T-helper 1 cell (primary cell): Measurements from ENCODE around the gene TRIM10.
"Not testable (repeated sequence)": the region's sequence is repeated elsewhere in the genome, so short reads cannot be mapped to it uniquely, and the experiment has no call there.

Source experiments
- DNase-seq, 5 donors: peaks; one replicate each; pipeline ENCODE4 v3.0.0-alpha.2; 2012 to 2020

TRIM10 gene

DNA sequence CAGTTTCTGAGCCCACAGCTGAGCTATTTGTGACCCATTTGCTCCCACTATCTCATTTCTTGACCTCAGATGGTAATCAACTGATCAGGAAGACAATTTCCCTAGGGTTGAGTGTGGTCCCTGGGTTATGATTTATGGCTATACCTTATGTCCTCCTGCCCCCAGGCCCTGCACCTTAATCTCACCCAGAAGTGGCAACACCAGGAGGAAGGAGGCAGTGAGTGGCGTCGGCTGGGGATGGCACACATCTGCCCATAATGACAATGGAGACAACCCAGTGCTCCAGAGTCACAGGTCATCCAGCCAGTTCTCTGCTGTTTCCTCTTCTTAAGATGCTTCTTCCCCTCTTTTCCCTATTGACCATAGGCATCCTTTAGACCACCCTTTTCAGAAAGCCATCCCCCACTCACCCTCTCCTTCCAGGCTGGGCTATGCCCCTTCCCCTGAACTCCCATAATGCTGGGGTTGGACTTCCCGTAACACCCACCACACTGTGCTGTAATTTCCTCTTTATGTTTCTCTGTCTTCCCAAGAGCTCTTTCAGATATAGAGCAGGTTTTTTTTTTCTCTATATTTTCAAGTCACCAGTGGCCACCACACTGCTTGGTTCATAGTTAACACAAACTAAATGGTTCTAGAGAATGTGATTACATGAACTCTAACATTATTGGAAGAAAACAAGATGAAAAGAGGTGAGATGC lies 8.0 kb downstream of the TRIM10 start:
- no peak for DNase-seq

- DNase-seq, result no peak
These were observed 8.9 kb downstream of the TRIM10 start for GRCh38 chr6:30152016-30152673.

- no peak for DNase-seq
These were observed 9.4 kb downstream of the TRIM10 start for GRCh38 chr6:30151580-30151979.

GRCh38 chr6:30150671-30151395 lies 10.2 kb downstream of the TRIM10 start:
- DNase-seq, result no peak

GRCh38 chr6:30149858-30150550 lies 11.0 kb downstream of the TRIM10 start:
- DNase-seq, result no peak

DNA sequence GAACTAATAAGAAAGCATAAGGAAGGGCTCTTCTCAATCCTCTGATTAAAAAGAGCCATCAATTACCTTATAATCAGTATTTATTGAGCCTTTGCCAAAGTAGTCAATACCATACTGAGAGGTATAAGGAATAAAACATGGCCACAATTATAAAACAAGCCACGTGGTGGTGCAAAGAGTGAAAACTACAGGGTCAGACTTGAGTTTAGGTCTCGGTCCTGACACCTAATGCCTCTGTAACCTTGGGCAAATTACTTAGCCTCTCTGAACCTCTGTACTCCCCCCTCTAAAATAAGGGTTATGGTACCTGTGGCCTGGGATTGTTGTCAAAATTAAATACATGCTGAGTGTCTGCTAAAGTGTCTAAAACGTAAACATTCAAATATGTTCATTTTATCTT lies 11.8 kb downstream of the TRIM10 start:
- no peak for DNase-seq

DNA sequence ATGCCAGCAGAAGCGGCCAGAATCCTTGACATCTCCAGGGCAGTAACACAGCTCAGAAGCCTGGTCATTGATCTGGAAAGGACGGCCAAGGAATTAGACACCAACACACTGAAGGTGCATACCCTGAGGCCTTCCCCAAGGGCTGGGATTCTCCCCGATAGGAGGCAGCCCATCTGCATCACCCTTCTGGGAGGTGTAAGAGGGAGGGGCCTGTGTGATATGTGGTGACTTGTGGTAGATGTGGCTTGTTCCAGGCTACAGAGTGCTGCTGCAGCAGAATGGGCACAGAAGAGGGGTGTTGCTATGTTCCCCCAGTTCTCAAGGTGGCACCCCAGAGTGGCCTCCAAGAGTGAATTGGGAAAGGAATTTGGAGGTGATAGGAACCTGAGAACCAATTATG lies 13.9 kb downstream of the TRIM10 start:
- no peak for DNase-seq

DNA sequence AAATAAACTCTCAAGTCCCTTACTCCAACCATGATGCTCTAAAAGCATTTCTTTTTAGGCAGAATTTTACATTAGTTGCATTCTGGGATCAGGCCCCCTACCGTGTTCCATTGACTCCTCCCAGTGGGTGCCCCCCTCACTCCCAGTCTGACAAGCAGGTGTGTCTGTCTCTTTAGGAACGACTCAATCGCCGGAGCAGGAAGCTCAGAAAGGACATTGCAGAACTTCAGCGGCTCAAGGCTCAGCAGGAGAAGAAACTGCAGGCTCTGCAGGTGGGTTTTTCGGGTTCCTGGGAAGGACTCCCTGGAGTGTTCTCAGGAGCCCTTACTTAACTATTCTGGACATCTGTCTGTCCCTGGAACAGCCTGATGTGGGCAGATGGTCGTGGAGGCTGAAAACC lies 15.2 kb downstream of the TRIM10 start:
- DNase-seq, result no peak

DNA sequence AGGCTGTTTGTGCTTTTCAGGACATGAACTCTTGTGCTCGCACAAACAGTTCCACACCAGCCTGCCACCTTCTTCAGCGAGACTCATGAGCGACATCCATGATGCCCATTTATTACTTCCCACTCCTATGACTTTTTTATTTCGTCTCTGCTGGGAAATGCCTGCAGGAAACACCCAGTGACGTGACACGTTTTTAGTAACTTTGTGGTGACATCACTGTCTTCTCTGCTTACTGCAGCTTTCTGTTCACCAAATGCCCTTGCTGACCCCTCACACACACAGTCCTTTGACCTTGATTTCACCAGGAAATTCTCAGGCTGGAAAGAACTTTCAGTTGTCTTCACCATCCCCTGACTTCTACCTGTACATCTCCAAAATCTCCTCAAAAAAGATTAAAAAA lies 16.2 kb downstream of the TRIM10 start:
- no peak for DNase-seq

DNA sequence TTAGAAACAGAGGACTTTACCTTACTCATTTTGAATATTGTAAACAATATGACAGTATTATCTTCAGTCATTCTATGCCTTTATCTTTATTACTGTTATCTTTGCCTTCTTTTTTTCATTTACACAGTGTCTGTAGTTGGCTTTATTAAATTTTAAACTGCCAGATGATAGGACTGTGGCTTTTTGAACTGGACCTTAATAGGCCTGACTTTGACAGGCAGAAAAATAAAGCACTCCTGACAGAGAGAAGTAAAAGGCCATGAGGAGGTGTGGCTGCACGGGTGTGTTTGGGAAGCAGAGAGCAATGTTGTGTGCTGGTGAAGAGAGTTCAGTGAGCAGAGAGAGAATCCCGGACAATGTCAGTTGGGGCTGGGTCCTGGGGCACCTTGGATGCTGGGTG lies 17.2 kb downstream of the TRIM10 start:
- no peak for DNase-seq

DNA sequence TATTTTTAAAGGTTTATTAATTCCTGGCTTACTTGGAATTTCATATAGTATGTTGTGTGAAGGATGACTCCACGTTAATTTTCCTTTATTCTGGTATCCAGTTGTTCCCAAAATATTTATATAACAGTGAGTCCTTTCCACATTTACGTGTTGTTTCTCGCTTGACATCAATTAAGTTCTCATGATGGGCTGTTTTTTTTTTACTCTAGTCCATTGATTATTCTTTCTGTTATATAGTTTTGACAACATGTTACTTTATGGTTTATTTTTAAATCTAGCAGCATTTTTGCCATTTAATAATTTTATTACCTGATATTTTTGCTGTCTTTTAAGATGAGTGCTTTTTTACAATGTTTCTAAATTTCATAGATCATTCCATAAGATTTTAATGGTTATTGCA lies 18.3 kb downstream of the TRIM10 start:
- DNase-seq, result no peak

- not testable (repeated sequence) for DNase-seq
These were observed 20.8 kb downstream of the TRIM10 start for GRCh38 chr6:30140240-30140639.

DNA sequence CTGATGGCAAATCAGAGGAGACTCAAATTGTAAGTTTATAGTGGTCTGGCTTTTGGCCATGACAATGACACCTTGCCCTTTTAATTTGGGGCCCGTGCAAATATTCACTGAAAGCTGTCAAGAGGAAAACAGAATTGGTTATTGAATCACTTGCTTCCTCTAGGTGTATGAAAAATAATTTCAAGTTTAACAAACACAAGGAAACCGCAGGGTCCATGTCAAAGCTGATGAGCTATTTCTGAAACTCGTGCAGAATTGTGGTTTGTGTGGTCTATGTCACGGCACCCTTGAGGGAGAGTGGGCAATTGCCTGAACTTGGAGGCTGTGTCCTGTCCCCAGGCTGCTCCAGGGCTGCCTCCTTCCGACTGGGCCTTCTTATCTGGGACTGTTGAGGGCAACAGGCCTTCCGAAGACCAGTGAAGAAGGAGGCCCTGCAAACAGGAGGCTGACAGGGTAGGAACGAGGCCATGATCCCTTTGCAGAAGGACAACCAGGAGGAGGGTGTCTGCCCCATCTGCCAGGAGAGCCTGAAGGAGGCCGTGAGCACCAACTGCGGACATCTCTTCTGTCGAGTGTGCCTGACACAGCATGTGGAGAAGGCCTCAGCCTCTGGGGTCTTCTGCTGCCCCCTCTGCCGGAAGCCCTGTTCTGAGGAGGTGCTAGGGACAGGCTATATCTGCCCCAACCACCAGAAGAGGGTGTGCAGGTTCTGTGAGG lies 24.3 kb downstream of the TRIM10 start:
- DNase-seq, result peak in 1 of 5 donors; percentile 51

GRCh38 chr6:30135757-30136156 lies 25.3 kb downstream of the TRIM10 start, which contains the start of gene TRIM40:
TRIM40 (plus strand) TSS chr6:30136140; CDS start chr6:30137037, 897 bp downstream.
- DNase-seq, result no peak

DNA sequence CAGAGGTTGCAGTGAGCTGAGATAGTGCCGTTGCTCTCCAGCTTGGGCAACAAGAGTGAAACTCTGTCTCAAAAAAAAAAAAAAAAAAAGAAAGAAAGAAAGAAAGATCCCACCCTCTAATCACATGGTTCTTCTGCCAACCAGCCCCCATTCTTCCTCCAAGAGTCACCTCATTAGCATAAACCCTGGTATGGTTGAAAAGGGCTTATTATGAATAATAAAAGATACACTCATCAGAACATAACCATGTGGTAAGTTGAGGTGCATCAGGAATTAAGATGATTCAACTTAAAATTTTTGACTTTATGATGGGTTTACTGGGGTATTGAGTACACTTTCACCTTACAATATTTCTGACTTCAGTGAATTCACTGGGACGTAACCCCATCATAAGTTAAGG lies 25.9 kb downstream of the TRIM10 start:
- DNase-seq, result no peak

DNA sequence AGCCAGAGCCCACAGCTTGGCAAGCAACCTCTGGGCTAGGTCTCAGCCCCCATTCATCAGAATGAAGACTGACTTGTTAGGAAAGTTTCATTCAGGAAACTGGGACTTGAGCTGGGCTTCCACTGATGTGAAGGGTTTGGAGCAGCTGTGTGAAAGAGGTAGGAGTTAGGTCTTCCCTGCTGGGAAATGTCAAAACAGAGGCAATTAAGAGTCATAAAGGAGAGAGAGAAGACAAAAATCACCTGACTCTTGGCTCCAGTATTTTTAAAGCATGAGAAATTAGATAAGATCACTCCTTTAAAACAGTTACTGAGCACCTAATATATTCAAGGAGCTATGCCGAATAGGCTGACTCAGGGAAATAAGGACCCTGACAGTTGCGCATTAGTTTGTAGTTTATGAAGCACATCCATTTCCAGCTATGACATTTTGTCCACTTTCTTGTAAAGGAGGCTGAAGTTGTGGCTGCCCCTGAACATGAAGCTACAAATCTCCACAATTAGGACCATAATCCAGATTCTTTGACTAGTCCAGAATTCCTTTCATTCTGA lies 29.0 kb downstream of the TRIM10 start:
- DNase-seq, result no peak

DNA sequence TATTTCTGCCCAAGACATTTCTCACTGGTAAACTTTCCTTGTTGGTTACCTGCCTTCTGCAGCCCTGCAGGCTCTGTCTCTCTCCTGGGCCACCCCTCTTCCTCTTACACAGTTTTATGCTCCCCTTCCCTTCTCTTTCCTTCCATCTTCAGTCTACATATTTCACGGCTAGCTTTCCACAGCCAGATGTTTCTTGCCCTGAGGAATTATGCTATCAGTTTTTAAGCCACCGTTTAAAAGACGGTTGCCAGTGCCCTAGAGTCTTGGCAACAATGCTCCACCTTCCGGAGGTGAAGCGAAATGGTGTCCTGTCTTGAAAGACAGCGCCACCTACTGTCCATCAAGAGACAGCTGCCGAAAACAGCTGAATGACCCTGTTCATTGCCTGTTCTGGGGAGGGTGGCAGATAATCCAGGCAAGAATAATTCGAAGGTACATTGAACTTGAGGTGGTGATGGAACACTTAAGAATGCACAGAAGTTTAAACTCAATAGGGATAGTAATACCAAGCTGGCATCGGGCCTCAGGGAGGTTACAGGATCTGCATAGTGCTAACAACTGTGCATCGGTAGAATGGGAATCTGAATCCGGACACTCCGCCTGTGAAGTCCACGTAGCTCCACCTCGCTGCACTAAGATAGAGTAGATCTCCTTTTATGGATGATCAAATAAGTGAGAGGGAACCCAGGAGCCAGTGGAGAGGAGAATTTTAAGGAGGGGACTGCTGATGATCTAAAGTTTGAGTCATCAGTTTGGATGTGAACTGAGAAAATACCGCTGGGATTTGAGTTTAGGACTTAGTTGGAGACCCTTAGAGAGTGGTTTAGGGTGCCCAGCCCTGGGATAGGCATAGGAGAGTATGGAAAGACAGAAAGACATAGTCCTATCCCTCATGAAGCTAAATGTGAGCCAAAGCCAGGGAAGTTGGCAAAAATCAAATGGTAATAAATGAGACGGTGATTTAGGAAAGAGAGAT lies 29.8 kb downstream of the TRIM10 start:
- peak; percentile 35 to 82 (median 63) for DNase-seq

- no peak for DNase-seq
These were observed 30.8 kb downstream of the TRIM10 start for GRCh38 chr6:30130179-30130679.

DNA sequence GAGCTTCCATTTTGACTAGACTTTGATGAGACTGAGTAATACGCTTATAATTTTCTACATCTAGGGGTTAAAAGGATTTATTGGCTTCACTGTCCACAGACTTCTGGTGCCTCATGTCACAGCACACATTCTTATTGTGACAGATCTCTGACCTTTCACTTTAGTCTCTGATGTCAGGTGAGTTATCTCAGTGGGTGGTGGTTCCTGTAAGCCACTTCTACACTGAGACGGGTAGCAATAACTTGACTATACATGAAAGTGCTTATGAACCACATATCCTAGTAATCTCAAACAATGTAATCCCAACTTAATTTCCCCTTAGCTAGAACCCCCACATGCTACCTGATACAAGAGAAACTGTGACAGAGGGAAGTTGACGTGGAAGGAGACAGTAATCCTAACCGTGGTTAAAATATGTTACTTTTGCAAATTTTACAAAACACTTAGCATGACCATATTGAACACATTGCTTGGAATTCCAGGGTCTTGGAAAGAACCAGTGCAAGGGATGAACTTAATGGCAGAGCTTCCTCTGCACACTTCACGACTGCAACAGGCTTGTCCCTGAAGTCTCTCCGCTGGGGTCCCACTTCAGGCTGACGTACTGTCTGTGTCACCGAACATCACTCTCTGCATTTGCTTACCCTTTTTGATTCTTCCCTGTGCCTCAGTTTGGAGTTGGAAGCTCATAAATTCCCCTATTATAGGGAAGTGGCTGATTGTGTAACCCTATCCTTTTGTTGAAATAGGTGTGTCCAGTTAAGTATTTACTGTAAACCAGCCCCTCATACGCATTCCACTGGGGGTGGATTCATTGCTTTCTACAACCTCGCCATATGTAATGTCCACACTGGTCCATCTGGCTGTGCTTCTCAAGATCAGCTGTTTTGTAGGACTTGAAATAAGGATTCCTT lies 31.5 kb downstream of the TRIM10 start:
- DNase-seq, result no peak
